NCI-H345 (cell line): Measurements from ENCODE around the gene ZHX3.

ENCODE experiments used
- DNase-seq: peaks from one replicate; lab custom pipeline; 2025; lab: John Stamatoyannopoulos, UW

The ZHX3 gene

DNA sequence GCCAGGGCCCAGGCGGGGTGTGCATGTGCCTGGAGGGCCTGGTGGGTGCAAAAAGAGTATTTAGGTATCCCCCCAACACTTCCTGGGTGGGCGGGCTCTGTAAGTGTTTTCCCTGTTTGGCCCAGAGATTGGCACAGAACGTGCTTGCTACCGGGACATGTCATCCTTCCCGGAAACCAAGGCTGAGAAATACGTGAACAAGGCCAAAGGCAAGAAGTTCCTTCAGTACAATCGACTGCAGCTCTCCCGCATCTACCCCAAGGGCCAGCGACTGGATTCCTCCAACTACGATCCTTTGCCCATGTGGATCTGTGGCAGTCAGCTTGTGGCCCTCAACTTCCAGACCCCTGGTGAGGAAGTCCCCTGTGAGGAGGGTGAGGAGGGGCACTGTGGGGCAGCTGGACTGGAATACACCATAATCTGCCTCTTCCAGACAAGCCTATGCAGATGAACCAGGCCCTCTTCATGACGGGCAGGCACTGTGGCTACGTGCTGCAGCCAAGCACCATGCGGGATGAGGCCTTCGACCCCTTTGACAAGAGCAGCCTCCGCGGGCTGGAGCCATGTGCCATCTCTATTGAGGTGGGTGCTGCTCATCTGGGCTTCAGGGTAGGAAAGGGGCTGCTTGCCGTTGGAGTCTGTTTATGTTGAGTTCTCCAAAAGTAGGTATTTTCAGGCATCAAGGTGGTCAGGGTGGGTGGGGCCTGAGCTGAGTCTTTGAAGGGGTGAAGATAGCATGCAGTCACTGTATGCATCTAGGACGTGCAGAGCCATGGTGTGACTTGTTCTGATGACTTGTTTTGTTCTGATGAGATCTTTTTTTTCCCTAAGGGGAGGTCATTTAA, 145.0 kb downstream of the ZHX3 start:
- no peak for DNase-seq

DNA sequence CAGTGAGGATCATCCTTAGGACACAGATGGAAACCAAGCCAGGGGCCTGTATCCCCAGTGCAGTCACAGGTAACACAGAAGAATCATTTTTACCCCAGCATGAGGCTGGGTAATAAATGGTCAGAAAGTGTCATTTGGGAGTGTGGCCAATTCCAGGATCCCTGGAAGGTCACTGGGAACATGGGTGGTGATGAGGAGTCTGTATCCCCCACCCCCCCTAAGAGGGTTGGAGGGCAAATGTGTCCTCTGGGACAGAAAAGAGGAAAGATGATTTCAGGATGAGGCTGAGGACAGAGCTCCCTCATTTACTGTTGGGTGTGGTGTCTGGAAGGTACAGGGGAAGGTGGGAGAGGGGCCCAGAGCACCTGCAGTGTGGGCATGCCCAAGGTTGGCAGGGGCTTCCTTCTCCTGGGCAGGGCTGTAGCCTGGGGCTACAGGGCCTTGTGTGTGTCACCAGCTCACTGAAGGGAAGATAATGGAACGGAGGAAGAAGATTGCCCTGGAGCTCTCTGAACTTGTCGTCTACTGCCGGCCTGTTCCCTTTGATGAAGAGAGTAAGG, 145.7 kb downstream of the ZHX3 start:
- no peak for DNase-seq

DNA sequence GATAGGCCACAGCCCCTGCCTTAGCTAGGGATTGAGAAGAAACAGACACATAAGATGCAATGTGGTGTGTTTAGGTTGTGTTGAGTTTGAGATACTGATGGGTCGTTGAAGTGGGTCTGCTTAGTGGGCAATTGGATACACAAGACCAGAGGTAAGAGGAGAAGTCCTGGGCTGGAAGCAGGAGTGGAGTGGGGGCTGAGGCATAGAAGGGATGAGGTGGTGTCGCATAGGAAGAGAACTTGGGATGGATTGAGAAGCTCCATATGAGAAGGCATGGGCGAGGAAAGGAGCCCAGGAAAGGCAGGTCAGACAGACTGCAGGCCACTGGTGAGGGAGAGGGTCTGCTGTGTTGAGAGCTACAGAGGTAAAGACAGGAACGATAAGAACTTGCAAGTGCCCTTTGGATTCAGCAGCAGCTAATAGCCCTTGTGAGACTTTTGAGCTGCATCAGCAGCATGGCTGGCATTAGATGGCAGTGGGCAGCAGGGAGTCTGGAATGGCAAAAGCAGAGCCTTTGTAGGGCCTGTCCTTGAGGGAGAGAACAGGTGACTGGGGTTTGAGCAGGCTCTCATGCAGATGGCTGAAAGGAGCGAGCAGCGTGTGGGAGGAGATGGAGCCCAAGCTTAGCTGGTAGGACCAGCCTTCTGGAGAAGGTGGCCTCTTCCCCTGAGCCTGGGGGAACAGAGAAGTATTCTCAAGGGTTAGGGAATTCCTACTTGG, 147.0 kb downstream of the ZHX3 start:
- DNase-seq, result no peak

DNA sequence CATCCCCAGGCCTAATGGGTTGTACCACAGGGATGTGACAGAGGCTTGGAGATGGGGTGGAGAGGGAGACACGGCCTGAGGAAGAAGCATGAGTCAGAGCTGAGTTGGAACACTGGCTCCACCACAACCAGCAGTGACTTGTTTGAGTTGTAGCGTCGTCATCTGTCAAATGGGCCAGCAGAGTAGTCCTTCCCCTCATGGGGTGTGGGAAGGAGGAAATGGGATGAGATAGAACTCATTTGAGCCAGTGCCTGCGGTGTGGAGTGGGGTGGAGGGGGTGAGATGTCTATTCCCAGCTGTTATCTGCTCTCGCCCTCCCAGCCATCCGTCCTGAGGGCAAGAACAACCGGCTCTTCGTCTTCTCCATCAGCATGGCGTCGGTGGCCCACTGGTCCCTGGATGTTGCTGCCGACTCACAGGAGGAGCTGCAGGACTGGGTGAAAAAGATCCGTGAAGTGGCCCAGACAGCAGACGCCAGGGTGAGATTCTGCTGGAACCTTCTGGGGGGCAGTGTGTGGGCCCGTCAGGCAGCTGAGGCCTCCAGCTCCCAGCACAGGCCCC, 147.7 kb downstream of the ZHX3 start:
- DNase-seq, result no peak

DNA sequence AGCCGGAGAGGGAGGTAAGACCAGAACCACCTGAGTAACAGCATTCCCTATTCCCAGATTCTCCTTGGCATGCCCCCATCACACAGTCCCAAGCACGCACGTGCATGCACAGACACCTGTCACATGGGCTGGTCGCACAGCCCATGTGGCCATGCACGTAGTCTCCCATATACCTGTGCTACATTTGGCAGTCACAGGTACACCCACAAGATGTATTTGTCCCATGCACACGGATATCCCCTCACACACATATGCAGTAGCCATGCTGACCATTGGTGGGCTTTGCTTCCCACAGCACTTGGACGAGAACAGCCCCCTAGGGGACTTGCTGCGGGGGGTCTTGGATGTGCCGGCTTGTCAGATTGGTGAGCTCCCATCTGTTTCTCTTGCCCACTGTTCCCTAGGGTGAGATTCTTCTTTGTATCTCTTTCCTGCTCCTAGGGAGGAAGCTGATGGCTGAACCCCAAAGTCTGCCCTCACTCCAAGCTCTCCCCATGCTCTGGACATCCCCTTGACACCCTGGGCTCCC, 148.3 kb downstream of the ZHX3 start:
- no peak for DNase-seq

DNA sequence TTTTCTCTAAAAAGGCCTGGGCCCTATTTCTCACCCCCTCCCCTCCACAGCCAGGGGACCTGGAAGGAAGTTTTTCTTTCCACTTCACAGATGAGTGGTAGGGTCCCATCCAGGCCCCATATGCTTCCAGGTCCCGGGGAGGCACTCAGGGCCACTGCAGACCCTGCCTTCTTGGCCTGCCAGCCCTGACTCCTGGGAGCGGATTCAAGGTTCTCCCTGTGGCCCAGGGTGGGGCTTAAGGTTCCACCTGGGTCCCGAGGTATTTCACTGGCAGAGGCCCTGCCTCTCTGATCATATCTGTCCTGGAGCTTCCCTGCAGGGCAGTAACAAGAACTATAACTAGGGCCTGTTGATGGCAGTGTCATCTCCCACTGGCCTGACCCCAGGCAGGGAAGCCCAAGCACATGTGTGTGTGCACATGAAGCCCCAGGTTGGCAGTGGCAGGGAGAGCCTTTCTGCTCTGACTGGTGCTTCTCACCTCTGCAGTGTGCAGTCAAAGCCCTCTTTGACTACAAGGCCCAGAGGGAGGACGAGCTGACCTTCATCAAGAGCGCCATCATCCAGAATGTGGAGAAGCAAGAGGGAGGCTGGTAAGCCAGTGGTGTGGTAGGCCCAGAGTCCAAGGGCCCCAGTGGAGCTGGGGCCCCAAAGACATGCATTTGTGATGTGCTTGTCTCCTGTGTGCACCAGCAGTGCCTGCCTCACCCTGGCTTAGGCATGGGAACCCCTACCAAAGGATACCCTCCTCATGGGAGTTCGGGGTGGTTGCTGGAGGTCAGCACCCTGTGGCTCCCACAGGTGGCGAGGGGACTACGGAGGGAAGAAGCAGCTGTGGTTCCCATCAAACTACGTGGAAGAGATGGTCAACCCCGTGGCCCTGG, 149.0 kb downstream of the ZHX3 start:
- DNase-seq, result no peak

DNA sequence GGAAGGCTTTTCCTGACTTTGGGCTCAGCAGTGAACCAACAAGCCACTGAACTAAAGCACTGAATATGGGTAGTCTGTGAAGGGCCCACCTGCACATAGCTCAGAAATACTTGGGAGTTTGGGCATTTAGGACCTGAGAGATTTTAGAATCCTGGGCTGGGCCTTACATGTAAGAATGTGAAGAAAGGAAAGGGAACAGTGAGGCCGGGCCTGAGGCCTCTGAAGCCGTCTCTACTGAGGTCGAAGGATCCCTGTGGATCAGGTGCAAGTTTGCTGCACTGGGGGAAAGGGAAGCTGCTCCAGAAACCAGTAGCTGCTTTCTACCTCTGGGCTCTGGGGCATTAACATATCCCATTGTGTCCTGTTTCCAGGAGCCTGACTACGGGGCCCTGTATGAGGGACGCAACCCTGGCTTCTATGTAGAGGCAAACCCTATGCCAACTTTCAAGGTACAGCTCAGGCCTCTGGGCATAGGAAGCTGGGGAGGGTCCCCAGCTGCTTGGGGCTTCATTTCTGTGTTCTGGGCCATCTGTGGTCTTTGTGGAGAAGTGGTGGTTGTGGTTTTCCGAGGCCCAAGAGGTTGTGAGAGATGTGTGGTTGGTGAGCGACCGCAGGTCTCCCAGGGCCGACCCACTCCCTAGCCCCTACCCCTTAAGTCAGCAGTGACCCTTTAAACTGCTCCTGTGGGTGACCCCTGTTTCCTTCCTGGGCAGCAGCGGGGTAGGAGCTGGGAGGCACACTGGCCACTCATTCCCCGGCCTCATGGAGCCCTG, 149.9 kb downstream of the ZHX3 start:
- no peak for DNase-seq

DNA sequence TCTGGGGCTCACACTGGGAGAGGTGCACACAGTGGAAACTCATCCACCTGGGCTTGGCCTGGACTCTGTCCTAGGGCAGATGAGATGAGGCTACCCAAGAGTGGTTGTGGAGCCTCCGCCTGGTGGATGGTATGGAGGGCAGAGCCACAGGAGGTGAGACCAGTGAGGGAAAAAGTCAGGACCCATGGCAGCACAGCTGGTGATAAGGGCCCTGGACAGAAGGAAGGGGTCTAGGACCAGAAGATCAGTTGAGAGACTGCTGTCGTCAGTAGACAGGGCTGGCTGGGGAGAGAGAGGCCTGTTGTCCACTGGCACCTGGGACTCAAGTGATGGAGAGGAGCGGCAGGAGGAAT, 150.4 kb downstream of the ZHX3 start:
- no peak for DNase-seq

DNA sequence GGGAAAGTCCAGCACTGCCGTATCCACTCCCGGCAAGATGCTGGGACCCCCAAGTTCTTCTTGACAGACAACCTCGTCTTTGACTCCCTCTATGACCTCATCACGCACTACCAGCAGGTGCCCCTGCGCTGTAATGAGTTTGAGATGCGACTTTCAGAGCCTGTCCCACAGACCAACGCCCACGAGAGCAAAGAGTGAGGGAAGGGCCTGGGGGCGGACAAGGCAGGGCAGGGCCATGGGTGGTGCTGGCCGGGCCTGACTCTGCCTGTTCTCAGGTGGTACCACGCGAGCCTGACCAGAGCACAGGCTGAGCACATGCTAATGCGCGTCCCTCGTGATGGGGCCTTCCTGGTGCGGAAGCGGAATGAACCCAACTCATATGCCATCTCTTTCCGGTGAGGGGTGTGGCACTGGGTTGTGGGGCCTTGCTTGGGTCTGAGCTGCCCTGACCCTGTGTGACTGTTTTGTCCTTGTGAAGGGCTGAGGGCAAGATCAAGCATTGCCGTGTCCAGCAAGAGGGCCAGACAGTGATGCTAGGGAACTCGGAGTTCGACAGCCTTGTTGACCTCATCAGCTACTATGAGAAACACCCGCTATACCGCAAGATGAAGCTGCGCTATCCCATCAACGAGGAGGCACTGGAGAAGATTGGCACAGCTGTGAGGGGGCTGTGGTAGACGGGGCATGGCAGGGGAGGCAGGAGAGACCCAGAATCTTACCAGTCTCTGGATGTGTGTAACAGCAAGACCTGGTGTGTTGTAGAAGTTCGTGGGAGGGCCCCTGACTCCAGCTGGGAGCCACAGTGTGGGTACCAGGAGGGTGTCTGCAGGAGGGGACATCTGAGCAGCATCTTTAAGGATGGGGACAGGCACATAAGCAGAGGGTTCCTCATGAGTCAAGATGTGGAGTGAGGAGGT, 151.1 kb downstream of the ZHX3 start:
- DNase-seq, result no peak

DNA sequence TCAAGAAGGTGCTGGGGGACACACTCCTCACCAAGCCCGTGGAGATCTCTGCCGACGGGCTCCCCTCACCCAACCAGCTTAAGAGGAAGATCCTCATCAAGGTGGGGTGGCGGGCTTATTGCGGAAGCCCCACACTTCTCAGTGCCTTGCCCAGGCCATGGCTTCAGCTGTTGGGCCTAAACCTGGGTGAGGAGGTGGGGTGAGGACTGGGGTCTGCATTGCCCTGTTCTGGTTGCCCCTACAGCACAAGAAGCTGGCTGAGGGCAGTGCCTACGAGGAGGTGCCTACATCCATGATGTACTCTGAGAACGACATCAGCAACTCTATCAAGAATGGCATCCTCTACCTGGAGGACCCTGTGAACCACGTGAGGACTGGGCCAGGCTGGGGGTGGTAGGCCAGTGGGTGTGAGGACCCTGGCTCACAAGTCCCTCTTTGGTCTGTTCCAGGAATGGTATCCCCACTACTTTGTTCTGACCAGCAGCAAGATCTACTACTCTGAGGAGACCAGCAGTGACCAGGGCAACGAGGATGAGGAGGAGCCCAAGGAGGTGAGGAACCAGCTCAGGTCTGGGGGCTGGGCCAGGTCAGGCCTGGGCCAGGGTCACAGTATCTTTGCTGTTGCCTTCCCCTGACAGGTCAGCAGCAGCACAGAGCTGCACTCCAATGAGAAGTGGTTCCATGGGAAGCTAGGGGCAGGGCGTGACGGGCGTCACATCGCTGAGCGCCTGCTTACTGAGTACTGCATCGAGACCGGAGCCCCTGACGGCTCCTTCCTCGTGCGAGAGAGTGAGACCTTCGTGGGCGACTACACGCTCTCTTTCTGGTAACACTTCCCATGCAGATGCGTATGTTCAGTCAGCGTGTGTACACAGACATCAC, 152.3 kb downstream of the ZHX3 start:
- DNase-seq, result no peak

DNA sequence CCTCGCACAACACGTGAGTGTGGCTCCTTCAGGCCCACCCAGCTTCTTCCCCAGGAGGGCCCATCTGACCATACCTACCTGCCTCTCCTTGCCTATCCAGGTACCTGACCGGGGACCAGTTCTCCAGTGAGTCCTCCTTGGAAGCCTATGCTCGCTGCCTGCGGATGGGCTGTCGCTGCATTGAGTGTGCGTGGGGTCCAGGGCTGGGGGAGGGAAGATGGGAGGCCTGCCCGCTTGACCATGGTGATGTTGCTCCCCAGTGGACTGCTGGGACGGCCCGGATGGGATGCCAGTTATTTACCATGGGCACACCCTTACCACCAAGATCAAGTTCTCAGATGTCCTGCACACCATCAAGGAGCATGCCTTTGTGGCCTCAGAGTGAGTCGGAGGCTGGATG, 153.7 kb downstream of the ZHX3 start:
- DNase-seq, result no peak

DNA sequence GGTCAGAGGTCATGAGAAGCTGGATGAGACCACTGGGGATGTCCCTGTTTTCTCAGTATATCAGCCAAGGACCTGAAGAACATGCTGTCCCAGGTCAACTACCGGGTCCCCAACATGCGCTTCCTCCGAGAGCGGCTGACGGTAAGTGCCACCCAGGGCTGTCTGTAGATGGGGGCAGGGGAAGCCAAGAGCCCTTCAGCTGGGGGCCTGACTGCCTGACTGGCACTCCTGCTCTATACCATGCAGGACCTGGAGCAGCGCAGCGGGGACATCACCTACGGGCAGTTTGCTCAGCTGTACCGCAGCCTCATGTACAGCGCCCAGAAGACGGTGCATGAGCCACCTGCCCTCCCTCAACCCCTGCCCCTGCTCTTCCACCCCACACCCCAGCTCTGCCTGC, 155.1 kb downstream of the ZHX3 start:
- no peak for DNase-seq

DNA sequence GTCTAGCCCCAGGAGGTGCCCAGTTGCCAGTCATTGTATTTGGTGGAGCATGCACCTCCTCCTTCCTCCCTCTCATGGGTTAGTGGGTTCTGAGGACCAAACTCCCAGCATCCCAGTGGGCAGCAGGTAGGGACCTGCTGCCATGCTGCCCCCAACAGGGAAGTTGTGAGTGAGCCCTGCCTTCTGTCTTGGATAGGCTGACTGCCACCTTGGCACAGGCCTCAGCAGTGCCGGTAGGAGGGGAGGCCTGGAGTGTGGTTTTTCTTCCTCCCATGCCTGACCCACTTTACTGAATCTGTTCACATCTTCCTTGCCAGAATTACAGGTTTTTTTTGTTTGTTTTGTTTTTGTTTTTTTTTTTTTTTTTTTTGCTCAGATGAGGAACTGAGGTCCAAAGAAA, 155.6 kb downstream of the ZHX3 start:
- no peak for DNase-seq

DNA sequence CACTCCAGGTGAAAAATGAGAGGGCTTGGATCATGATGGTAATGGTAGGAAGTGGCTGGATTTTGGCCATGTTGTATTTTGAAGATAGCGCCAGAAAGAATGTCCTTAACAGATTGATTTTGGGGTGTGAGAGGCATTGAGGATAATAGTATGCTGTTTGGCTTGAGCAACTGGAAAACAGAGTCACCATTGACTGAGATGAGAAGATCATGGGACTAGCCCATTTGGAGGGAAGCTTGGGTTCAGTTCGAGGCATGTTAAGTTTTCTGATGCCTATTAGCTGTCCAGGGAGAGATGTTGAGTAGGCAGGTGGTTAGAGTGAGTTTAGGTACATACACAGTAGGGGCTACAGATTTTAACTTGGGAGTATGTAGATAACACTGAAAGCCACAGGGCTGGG, 156.8 kb downstream of the ZHX3 start:
- DNase-seq, result no peak

DNA sequence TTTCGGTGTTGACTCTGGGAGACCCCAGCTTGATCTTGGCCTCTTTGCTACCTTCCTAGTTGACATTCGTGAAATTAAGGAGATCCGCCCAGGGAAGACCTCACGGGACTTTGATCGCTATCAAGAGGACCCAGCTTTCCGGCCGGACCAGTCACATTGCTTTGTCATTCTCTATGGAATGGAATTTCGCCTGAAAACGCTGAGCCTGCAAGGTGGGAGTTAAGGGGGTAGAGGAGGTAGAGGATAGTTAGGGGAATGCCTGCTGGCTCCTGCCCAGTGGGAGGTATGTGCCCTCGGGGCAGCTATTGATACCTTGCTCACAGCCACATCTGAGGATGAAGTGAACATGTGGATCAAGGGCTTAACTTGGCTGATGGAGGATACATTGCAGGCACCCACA, 158.0 kb downstream of the ZHX3 start:
- DNase-seq, result no peak

DNA sequence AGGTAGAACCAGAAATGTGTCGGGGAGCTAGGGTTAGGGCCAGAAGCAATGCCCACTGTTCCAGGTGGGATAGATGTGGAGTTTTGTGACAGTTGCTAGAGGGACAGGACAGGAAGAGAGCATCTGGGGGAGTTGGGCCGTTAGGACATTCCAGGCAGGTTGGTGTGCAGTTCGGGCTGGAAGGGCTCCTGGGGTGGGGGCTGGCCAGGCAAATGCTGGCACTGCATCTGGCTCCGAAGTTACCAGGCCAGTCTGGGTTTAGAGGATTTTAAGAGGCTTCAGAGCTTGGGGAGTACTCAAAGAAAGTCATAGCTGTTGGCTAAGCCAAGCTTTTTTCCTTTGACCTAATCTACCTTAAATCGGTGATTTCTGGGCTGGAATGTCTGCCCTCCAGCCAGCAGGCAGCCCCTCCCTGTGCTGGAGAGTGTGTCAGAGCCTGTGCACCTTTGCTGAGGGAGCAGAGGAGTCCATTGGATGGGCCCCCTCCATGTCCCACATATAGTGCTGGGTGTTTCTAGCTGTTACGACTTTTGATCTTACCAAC, 159.4 kb downstream of the ZHX3 start:
- no peak for DNase-seq

DNA sequence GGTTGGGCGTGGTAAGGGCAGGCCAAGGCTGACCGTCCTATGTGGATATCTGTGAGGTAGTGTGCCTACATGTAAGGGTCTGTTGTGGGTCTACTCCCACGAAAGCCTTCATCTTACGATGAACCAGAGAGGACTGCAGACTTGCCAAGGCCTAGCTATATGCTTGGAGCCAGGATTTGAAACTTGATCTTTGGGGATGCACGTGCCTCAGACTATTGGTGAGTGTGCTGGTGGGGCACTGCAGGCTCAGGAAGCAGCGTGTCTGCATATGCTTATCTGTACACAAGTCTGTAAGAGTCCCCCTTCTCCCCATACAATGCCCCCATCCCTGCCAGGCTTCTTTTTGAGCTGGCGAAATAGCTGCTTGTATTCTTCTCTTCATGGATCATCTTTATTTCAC, 162.3 kb downstream of the ZHX3 start:
- no peak for DNase-seq

DNA sequence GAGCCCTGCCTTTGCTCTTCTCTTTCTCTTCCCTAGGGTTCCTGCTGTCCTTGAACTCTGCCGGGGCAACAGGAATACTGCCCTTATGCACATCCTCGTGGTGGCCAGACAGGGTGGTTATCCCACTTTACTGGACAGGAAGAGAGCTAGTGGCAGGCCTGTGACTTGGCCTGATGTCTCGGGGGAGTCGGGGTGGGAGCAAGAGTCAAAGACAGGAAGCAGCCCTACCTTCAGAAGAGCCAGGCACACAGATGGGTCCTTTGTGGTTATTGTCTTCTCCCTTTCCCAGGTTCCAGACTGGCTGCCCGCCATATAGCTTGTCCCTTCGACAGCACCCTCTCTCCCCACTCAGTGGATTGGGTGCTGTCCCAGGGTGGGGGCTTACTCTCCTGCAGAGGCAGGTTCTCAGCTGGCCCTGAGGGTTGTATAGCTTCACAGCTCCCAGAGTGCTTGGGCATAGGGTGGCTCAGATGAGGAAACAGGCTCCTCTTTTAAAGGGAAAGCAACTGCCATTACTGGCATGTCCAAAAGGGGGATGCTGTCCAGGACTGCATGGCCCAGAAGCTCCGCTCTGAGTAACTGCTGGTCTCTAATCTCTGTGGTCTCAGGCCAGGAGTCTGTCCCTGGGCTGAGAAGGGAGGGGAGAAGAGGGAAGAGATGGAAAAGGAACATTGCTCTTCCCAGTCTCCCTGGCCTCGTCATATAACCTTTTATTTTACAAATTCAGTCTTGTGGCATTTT, 162.9 kb downstream of the ZHX3 start:
- no peak for DNase-seq
